Activated naive CD4-positive, alpha-beta T cell treated with anti-CD3 and anti-CD28 coated beads, Interleukin-2, amount 10 ng/mL, durations not matched to agents 7 days and 5 days (primary cell): ENCODE measurements around the gene DAZAP1.
A peak's percentile ranks its signal among the peaks of the same experiment; 100 is the strongest.
"Not testable (repeated sequence)": the region's sequence is repeated elsewhere in the genome, so short reads cannot be mapped to it uniquely, and the experiment has no call there.

Experiments
- CTCF ChIA-PET: fragments of 350-600 bp; sonication (Branson Sonifier 250); formaldehyde crosslinking; loops from one replicate; lab custom pipeline; 2021; ENCODE audit warnings: antibody characterized with exemption; lab: Charles Lee
- DNase-seq: peaks from one replicate; pipeline ENCODE4 v3.0.0-alpha.2; 2020
- H3K27ac Mint-ChIP-seq: one replicate; pipeline ENCODE4 v1.8.0; 2021; ENCODE audit warnings: mild to moderate bottlenecking, moderate library complexity, mixed read lengths
- H3K27me3 Mint-ChIP-seq: one replicate; pipeline ENCODE4 v1.8.0; 2021; ENCODE audit warnings: mild to moderate bottlenecking, mixed read lengths
- H3K36me3 Mint-ChIP-seq: one replicate; pipeline ENCODE4 v1.8.0; 2021; ENCODE audit warnings: mixed read lengths
- H3K4me1 Mint-ChIP-seq: one replicate; pipeline ENCODE4 v1.8.0; 2021; ENCODE audit warnings: mixed read lengths
- H3K4me3 Mint-ChIP-seq: one replicate; pipeline ENCODE4 v1.8.0; 2021; ENCODE audit warnings: mild to moderate bottlenecking, moderate library complexity, mixed read lengths
- H3K9me3 Mint-ChIP-seq: one replicate; pipeline ENCODE4 v1.8.0; 2021; ENCODE audit warnings: mixed read lengths

The DAZAP1 gene

DNA sequence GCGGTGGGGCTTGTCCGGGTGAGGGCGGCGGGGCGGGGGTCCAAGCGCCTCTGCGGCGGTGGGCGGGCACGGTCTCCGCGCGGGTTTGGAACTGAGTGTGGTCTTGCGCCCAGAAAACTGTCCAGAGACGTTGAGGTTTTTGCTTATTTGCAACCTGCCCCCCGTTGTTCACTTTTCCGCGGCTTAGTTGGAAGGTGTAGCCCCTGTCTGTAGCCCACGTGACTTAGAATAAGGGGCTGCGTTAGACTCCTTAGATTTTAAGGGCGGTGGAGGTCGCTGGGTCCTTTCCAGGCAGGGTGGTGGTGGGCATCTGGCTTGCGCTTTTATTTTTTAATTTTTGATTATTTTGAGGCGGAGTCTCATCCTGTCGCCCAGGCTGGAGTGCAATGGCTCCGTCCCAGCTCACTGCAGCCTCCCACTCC lies 31.6 kb downstream of the DAZAP1 start:
- Mint-ChIP-seq H3K9me3 (no peaks in the 10 kb centered on the region), H3K4me1 (peaks cover 32% of the 10 kb centered on the region), H3K4me3 (peak overlapping the region; percentile 97), H3K27me3 (peaks cover 5% of the 10 kb centered on the region), H3K36me3 (peaks cover 44% of the 10 kb centered on the region), H3K27ac (peak overlapping the region; percentile 99)
- CTCF ChIA-PET, result interaction anchor here (0.7 kb wide), 1 partner anchor 251 kb away, joined by 3 read pairs; no protein-coding TSS in a partner anchor
- no peak for DNase-seq

DNA sequence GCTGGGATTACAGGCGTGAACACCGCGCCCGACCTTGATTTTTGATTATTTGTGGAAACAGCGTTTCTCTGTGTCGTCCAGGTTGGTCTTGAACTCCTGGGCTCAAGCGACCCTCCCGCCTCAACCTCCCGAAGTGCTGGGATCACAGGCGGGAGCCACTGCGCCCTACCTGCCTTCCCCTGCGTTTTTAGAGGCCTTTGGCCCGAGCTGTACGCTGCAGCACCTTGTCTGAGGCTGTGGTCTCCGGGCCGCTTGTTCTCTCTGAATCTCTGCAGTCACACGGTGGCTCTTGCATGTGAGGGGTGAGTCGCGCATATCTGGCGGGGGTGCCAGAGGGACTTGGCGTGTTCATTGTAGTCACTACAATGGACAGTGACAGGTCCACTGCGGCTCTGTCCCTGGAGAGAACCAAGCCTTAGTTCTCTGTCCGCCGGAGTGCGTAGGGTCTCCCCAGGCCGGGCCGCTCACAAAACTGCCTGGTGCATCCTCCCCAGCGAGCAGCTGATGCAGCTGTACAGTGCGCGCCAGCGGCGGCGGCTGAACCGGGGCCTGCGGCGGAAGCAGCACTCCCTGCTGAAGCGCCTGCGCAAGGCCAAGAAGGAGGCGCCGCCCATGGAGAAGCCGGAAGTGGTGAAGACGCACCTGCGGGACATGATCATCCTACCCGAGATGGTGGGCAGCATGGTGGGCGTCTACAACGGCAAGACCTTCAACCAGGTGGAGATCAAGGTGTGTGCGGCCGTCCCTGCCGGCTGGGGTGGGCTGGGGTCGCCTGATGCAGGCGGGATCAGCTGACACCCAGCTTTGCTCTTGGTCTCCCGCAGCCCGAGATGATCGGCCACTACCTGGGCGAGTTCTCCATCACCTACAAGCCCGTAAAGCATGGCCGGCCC lies 32.4 kb downstream of the DAZAP1 start:
- peaks cover 39% of the 10 kb centered on the region for H3K4me1 Mint-ChIP-seq
- peak overlapping the region; percentile 97 for H3K4me3 Mint-ChIP-seq
- H3K36me3 Mint-ChIP-seq, result peaks cover 44% of the 10 kb centered on the region

GRCh38 chr19:1440418-1440801 lies 33.0 kb downstream of the DAZAP1 start:
- peaks cover 45% of the 10 kb centered on the region for H3K4me1 Mint-ChIP-seq
- no peaks in the 10 kb centered on the region for H3K9me3 Mint-ChIP-seq
- no peak overlapping the region for H3K27ac Mint-ChIP-seq
- H3K36me3 Mint-ChIP-seq, result peaks cover 41% of the 10 kb centered on the region
- DNase-seq, result no peak
- peaks cover 16% of the 10 kb centered on the region for H3K27me3 Mint-ChIP-seq
- CTCF ChIA-PET, result interaction anchor here (1.0 kb wide), 1 partner anchor 15 kb away, joined by 3 read pairs; no protein-coding TSS in a partner anchor
- peak overlapping the region; percentile 97 for H3K4me3 Mint-ChIP-seq

More for the DNA sequence above, 32.4 kb downstream of the DAZAP1 start:
- CTCF ChIA-PET, result interaction anchor here (0.7 to 1.0 kb wide), 2 partner anchors 16 to 250 kb away, joined by 3 read pairs; no protein-coding TSS in a partner anchor
- peak overlapping the region; percentile 75 for H3K27ac Mint-ChIP-seq
- not testable (repeated sequence) for H3K9me3 Mint-ChIP-seq, DNase-seq, H3K27me3 Mint-ChIP-seq

DNA sequence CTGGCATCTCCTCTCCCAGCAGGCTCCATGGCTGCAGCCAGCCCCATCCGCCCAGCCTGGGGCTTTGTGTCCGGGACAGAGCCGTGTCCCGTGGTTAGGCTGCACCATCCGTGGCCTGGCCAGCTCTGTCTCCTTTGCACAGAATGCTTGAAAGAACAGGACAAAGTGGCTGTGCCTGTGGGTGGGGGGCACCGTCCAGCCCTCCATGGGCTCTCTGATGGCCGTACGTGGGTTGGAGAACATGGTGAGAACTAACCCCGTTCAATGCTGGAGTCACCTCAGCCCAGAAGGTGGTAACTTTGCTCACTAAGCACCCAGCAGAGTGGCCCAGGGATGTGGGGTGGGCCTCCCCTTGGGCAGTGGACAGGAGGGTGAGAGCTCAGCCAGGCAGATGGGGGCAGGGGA lies 33.6 kb downstream of the DAZAP1 start:
- peak overlapping the region; percentile 97 for H3K4me3 Mint-ChIP-seq
- peaks cover 21% of the 10 kb centered on the region for H3K27me3 Mint-ChIP-seq
- DNase-seq, result no peak
- CTCF ChIA-PET, result interaction anchor here (1.0 kb wide), 1 partner anchor 14 kb away, joined by 3 read pairs; no protein-coding TSS in a partner anchor
- H3K4me1 Mint-ChIP-seq, result peaks cover 47% of the 10 kb centered on the region
- no peaks in the 10 kb centered on the region for H3K9me3 Mint-ChIP-seq
- peaks cover 37% of the 10 kb centered on the region for H3K36me3 Mint-ChIP-seq
- peak overlapping the region; percentile 54 for H3K27ac Mint-ChIP-seq

- peaks cover 29% of the 10 kb centered on the region for H3K27me3 Mint-ChIP-seq
- H3K9me3 Mint-ChIP-seq, result no peaks in the 10 kb centered on the region
- peaks cover 37% of the 10 kb centered on the region for H3K36me3 Mint-ChIP-seq
- H3K4me3 Mint-ChIP-seq, result no peak overlapping the region
- CTCF ChIA-PET, result no interaction called here
- peak overlapping the region; percentile 33 for H3K27ac Mint-ChIP-seq
- DNase-seq, result no peak
- H3K4me1 Mint-ChIP-seq, result peaks cover 47% of the 10 kb centered on the region
Observed at GRCh38 chr19:1441677-1442438, 34.5 kb downstream of the DAZAP1 start.

- H3K4me1 Mint-ChIP-seq, result peaks cover 44% of the 10 kb centered on the region
- peaks cover 24% of the 10 kb centered on the region for H3K36me3 Mint-ChIP-seq
- peak overlapping the region; percentile 11 for H3K27ac Mint-ChIP-seq
- CTCF ChIA-PET, result interaction anchor here (0.7 to 1.7 kb wide), 4 partner anchors 9 to 62 kb away, joined by 3 to 10 read pairs (median 3); no protein-coding TSS in a partner anchor
- H3K27me3 Mint-ChIP-seq, result peaks cover 57% of the 10 kb centered on the region
- no peaks in the 10 kb centered on the region for H3K9me3 Mint-ChIP-seq
- H3K4me3 Mint-ChIP-seq, result peak overlapping the region; percentile 62
- peak; percentile 83 for DNase-seq
Observed at GRCh38 chr19:1445185-1445931, 38.0 kb downstream of the DAZAP1 start.

DNA sequence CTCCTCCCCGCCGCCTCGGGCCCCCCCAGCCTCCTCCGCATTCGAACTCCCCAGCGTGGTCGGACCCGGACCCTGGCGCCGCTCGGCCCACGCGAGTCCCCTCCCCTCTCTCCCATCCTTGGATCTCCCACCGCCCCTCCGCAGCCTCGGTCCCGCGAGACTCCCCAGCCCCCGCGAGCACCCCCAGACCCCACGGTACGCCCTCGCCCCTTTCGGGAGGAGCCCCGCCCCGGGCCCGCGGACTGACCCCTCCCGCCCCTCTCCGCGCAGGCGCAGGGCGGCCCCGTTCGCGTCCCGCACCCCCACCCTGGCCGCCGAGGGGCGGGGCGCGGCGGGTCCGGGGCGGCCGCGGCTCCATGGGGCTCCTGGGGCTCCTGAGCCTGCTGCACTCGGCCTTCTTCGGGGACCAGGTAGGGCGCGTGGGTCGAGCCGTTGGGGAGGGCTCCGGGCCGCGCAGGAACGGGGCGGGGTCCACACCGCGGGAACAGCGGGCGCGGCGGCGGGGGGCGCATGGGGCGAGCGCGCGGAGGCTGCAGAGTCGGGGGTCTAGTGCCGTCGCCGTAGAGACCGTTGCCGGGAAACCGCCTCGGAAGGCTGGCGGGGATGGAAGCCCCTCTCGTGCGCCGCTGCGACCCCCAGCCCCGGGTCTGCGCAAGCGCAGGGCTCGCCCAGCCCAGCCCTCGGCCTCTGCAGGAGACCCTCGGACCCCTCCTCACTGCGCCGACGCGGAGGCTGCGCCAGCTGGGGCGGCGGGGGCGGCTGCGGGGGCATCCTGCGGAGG lies 38.7 kb downstream of the DAZAP1 start:
- H3K27me3 Mint-ChIP-seq, result peaks cover 65% of the 10 kb centered on the region
- CTCF ChIA-PET, result interaction anchor here (0.8 to 1.7 kb wide), 2 partner anchors 9 to 12 kb away, joined by 3 to 10 read pairs; no protein-coding TSS in a partner anchor
- no peak overlapping the region for H3K4me3 Mint-ChIP-seq
- peaks cover 42% of the 10 kb centered on the region for H3K4me1 Mint-ChIP-seq
- no peaks in the 10 kb centered on the region for H3K9me3 Mint-ChIP-seq
- DNase-seq, result no peak
- H3K27ac Mint-ChIP-seq, result no peak overlapping the region
- H3K36me3 Mint-ChIP-seq, result peaks cover 17% of the 10 kb centered on the region

DNA sequence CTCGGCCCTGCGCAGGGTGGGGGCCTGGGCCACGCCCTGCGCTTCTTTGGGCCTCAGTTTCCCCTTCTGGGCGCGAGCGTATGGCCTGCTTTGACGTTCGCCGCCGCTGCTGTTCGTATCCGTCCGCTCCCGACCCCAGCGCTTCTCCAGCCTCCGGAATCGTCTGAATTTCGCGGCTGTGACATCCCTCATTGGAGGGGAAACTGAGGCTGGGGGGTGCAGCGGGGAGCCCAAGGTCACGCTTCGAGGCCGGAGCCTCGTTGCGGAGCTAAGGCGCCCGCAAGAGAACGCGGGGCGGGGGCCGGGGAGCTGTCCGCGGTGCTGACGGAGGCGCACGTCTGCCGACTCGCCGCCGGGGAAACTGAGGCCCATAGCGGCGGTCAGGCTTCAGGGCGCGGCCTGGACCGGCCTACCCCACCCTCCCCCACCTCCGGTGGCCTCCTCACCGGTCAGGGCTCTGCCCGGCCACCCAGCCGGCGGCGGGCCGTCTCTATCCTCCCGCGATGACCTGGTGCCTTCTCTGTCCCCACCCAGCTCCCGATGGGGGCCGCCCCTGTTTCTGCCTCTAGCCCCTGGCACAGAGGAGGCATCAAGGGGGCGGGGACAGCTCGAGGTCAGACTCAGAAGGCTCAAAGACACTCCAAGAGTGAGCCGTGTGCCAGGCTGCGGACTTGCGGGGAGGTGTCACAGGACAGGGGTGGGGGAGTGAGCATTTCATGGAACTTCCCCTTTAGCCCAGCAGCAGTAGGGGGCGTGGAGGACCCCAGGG lies 39.5 kb downstream of the DAZAP1 start:
- CTCF ChIA-PET, result no interaction called here
- peaks cover 11% of the 10 kb centered on the region for H3K36me3 Mint-ChIP-seq
- H3K27ac Mint-ChIP-seq, result no peak overlapping the region
- peaks cover 73% of the 10 kb centered on the region for H3K27me3 Mint-ChIP-seq
- no peak overlapping the region for H3K4me3 Mint-ChIP-seq
- no peaks in the 10 kb centered on the region for H3K9me3 Mint-ChIP-seq
- peak; percentile 58 for DNase-seq
- peaks cover 39% of the 10 kb centered on the region for H3K4me1 Mint-ChIP-seq

DNA sequence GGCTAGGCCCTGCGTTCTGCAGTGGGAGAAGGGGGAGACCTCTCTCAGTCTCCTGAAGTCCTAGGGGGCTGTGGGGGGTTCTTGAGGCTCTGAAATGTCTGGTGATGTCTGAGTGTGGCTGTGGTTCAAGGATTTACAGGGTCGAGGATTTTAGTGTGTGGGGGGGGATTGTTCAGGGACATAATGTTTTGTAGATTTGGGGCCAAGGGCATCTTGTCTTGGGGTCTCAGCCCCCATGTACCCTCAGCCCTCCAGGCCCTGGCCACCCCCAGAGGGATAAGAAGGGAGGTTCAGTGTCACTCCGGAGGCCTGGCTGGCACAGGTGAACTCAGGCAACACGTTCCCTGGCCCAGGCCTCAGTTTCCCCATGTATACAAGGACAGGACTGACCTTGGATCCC lies 40.1 kb downstream of the DAZAP1 start:
- CTCF ChIA-PET, result no interaction called here
- H3K27me3 Mint-ChIP-seq, result peaks cover 79% of the 10 kb centered on the region
- no peak for DNase-seq
- H3K4me1 Mint-ChIP-seq, result peaks cover 37% of the 10 kb centered on the region
- H3K36me3 Mint-ChIP-seq, result peaks cover 5% of the 10 kb centered on the region
- no peak overlapping the region for H3K27ac Mint-ChIP-seq
- H3K4me3 Mint-ChIP-seq, result no peak overlapping the region
- H3K9me3 Mint-ChIP-seq, result no peaks in the 10 kb centered on the region

DNA sequence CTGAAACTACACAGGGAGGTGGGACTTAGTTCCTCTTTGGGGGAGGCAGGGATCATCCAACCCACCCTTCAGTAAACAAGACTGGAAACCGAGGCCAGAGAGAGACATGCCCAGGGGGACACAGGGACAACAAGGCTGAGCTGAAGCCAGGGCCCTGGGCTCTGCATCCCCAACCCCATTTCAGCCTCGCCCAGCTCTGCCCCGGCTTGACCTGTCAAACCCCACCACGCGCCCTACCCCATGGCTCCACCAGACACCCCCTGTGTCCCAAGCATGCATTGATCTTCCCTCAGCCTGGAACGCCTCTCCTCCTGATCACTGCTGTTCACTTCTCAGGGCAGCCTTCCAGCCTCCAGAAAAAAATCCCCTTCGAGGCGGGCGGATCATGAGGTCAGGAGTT lies 40.6 kb downstream of the DAZAP1 start:
- peaks cover under 1% of the 10 kb centered on the region for H3K36me3 Mint-ChIP-seq
- no peak overlapping the region for H3K4me3 Mint-ChIP-seq
- CTCF ChIA-PET, result no interaction called here

GRCh38 chr19:1449467-1450442 lies 42.4 kb downstream of the DAZAP1 start, which contains the start of gene APC2:
Gene APC2, plus strand, starts transcription at chr19:1450121. Its CDS starts 2,881 bp downstream, at chr19:1453002.
- CTCF ChIA-PET, result no interaction called here
- H3K36me3 Mint-ChIP-seq, result no peaks in the 10 kb centered on the region
- H3K27me3 Mint-ChIP-seq, result peaks cover 97% of the 10 kb centered on the region
- peak within 1 kb of the TSS; percentile 29 for H3K4me3 Mint-ChIP-seq
- H3K9me3 Mint-ChIP-seq, result no peaks in the 10 kb centered on the region
- DNase-seq, result peak; percentile 53
- H3K27ac Mint-ChIP-seq, result no peak within 1 kb of the TSS
- peaks cover 30% of the 10 kb centered on the region for H3K4me1 Mint-ChIP-seq

More for the DNA sequence above, 40.6 kb downstream of the DAZAP1 start:
- Mint-ChIP-seq H3K9me3 (no peaks in the 10 kb centered on the region), H3K27me3 (peaks cover 83% of the 10 kb centered on the region), H3K27ac (no peak overlapping the region), H3K4me1 (peaks cover 36% of the 10 kb centered on the region)
- no peak for DNase-seq
